ENCODE results near the gene NEK9. TPM values are rescaled to one million over a fixed set of nuclear protein-coding genes. Genes with fewer than 3 reads are reported as not detected.

NEK9 gene
- total and polyA plus RNA-seq, 9 of the 15 experiments (the other 6 are each of a cell fraction or from before 2014, with no cell fraction given): 2.8 to 39.6 (median 19.8) TPM

GRCh38 chr14:75126679-75127473, at the start of gene NEK9 (continued):
- TF ChIP-seq RBM34 (IDR thresholded peaks at IDR 0.05; ENCODE audit: borderline replicate concordance, insufficient read depth, low read length) (no peak), ZBTB5 (IDR thresholded peaks at IDR 0.05) (no peak), EWSR1 (IDR thresholded peaks at IDR 0.05; ENCODE audit: borderline replicate concordance, low read depth, partially characterized antibody) (no peak), MGA (IDR thresholded peaks at IDR 0.05) (peak; percentile 75), ERF (CRISPR knock-in tag; IDR thresholded peaks at IDR 0.05) (0 out of 2 replicates have a peak, but pooled peaks have one; percentile 41), ELK1 (CRISPR knock-in tag; IDR thresholded peaks at IDR 0.05) (no peak), ZNF232 (CRISPR knock-in tag; IDR thresholded peaks at IDR 0.05) (no peak), ZKSCAN3 (CRISPR knock-in tag; IDR thresholded peaks at IDR 0.05) (no peak), E2F4 (CRISPR knock-in tag; IDR thresholded peaks at IDR 0.05; ENCODE audit: low read depth) (0 out of 2 replicates have a peak, but pooled peaks have one; percentile 22), ZBTB7A (IDR thresholded peaks at IDR 0.05; ENCODE audit: borderline replicate concordance, control insufficient read depth, low read depth, low read length) (peak; percentile 36; the same call in 1 of the 2 replicates)
